SU-DHL-6 (cell line): ENCODE measurements around the gene IL22RA2.

ENCODE experiments used
- H2AFZ ChIP-seq: fragments of 200-600 bp; sonication (generic); 2 replicates; pipeline ENCODE4 v1.6.1; 2014; ENCODE audit warnings: low read depth, mild to moderate bottlenecking, moderate library complexity, mixed read lengths, antibody characterized with exemption, low read length; ENCODE audit not compliant: severe bottlenecking
- H3F3A ChIP-seq: fragments of 200-600 bp; shearing (Covaris generic); 2 replicates; pipeline ENCODE4 v1.6.0; 2016; ENCODE audit warnings: antibody characterized with exemption, mild to moderate bottlenecking; ENCODE audit not compliant: insufficient read depth
- H3K27ac ChIP-seq: fragments of 200-600 bp; sonication (generic); 2 replicates; pipeline ENCODE4 v1.5.1; 2016; ENCODE audit warnings: low read depth, mild to moderate bottlenecking, low read length, moderate library complexity, mixed read lengths
- H3K27me3 ChIP-seq: fragments of 200-600 bp; sonication (generic), shearing (Covaris generic); 2 replicates; pipeline ENCODE4 v1.6.0; 2014; ENCODE audit warnings: mild to moderate bottlenecking, low read length
- H3K36me3 ChIP-seq: fragments of 200-600 bp; sonication (generic); 2 replicates; pipeline ENCODE4 v1.6.1; 2014; ENCODE audit warnings: mild to moderate bottlenecking, low read length, mixed read lengths
- H3K4me2 ChIP-seq: fragments of 300-600, 200-600 bp; shearing (Covaris generic), sonication (generic); 2 replicates; pipeline ENCODE4 v1.6.0; 2014; ENCODE audit warnings: low read length, low read depth, mild to moderate bottlenecking; ENCODE audit not compliant: poor library complexity, severe bottlenecking
- H3K4me3 ChIP-seq: fragments of 200-600 bp; sonication (generic); 2 replicates; pipeline ENCODE4 v1.5.1; 2014; ENCODE audit warnings: antibody characterized with exemption, low read length, mild to moderate bottlenecking, mixed read lengths; ENCODE audit not compliant: insufficient read depth, poor library complexity, severe bottlenecking
- H3K79me2 ChIP-seq: fragments of 200-600 bp; sonication (generic); 2 replicates; pipeline ENCODE4 v1.6.1; 2014; ENCODE audit warnings: mild to moderate bottlenecking, low read length, moderate library complexity; ENCODE audit not compliant: insufficient read depth
- H3K9ac ChIP-seq: fragments of 200-600 bp; sonication (generic); 2 replicates; pipeline ENCODE4 v1.7.0; 2014; ENCODE audit warnings: mild to moderate bottlenecking, low read length
- H3K9me2 ChIP-seq: fragments of 200-600 bp; sonication (generic); replicated peaks from 2 replicates; pipeline ENCODE4 v1.6.1; 2014; ENCODE audit warnings: low read length; ENCODE audit not compliant: insufficient read depth
- H3K9me3 ChIP-seq: fragments of 200-600 bp; sonication (generic); 2 replicates; pipeline ENCODE4 v1.6.1; 2014; ENCODE audit warnings: low read length, mixed read lengths; ENCODE audit not compliant: insufficient read depth
- H4K20me1 ChIP-seq: fragments of 200-600 bp; sonication (generic); 2 replicates; pipeline ENCODE4 v1.6.1; 2014; ENCODE audit warnings: low read depth, mild to moderate bottlenecking, antibody characterized with exemption, low read length, moderate library complexity, mixed read lengths
- CTCF ChIP-seq: fragments of 200-600 bp; sonication (generic); IDR thresholded peaks from one replicate; pipeline ENCODE4 v1.5.1; 2017; ENCODE audit warnings: antibody characterized with exemption, mild to moderate bottlenecking, low read length, moderate library complexity; ENCODE audit not compliant: insufficient read depth, poor library complexity, severe bottlenecking
- EZH2phosphoT487 ChIP-seq: fragments of 200-600 bp; sonication (generic), shearing (Covaris generic); conservative IDR thresholded peaks from 2 replicates; pipeline ENCODE4 v1.6.1; 2018; ENCODE audit warnings: mild to moderate bottlenecking, antibody characterized with exemption, low read length, moderate library complexity, mixed read lengths

The IL22RA2 gene

DNA sequence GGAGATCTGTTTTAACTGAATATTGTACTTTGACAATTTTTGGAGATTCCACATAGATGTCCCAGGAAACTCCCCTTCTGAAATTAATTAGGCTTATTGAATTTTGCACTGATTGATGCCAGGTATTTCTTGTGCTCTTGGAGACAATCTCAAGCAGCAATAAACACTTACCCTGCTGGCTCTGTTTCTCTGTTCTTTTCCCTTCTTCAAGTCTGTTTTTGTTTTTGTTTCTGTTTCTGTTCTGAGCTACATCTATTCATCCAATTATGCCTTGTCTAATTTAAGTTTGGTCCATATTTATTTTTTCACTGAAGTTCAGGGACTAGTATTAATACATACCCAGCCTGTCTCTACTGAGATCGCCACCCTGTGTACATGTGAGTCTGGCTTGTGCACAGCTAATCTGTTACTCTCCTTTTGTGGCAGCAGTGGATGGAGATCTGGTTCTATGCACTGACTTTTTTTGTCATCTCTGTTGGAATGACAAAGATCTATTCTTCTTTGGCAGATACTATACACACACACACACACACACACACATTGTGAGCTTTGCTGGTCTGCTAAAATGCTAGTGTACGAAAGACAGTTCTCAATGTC lies 51.9 kb downstream of the IL22RA2 start:
- H3K9me2 ChIP-seq, result no peaks in the 10 kb centered on the region
- H3K4me3 ChIP-seq, result no peak overlapping the region
- no peaks in the 10 kb centered on the region for H3K9me3 ChIP-seq
- no peaks in the 10 kb centered on the region for H3F3A ChIP-seq
- H3K36me3 ChIP-seq, result no peaks in the 10 kb centered on the region
- no peak overlapping the region for H3K4me2 ChIP-seq
- no peak overlapping the region for H3K9ac ChIP-seq
- H3K27ac ChIP-seq, result no peak overlapping the region
- H3K27me3 ChIP-seq, result no peaks in the 10 kb centered on the region
- no peaks in the 10 kb centered on the region for H4K20me1 ChIP-seq
- H3K79me2 ChIP-seq, result no peaks in the 10 kb centered on the region
- TF ChIP-seq CTCF, result no peak
- TF ChIP-seq EZH2phosphoT487, result no peak
- no peak overlapping the region for H2AFZ ChIP-seq

GRCh38 chr6:137120748-137121147 lies 52.7 kb downstream of the IL22RA2 start:
- TF ChIP-seq EZH2phosphoT487 (no peak), CTCF (no peak)
- no peak overlapping the region for H3K9ac ChIP-seq
- no peaks in the 10 kb centered on the region for H3K9me3 ChIP-seq
- no peaks in the 10 kb centered on the region for H3K79me2 ChIP-seq
- no peak overlapping the region for H2AFZ ChIP-seq
- no peaks in the 10 kb centered on the region for H3K36me3 ChIP-seq
- H3F3A ChIP-seq, result no peaks in the 10 kb centered on the region
- H3K9me2 ChIP-seq, result no peaks in the 10 kb centered on the region; the same call in 1 of the 2 replicates
- H3K27me3 ChIP-seq, result no peaks in the 10 kb centered on the region
- H3K4me3 ChIP-seq, result no peak overlapping the region
- H3K27ac ChIP-seq, result no peak overlapping the region
- no peaks in the 10 kb centered on the region for H4K20me1 ChIP-seq
- no peak overlapping the region for H3K4me2 ChIP-seq

DNA sequence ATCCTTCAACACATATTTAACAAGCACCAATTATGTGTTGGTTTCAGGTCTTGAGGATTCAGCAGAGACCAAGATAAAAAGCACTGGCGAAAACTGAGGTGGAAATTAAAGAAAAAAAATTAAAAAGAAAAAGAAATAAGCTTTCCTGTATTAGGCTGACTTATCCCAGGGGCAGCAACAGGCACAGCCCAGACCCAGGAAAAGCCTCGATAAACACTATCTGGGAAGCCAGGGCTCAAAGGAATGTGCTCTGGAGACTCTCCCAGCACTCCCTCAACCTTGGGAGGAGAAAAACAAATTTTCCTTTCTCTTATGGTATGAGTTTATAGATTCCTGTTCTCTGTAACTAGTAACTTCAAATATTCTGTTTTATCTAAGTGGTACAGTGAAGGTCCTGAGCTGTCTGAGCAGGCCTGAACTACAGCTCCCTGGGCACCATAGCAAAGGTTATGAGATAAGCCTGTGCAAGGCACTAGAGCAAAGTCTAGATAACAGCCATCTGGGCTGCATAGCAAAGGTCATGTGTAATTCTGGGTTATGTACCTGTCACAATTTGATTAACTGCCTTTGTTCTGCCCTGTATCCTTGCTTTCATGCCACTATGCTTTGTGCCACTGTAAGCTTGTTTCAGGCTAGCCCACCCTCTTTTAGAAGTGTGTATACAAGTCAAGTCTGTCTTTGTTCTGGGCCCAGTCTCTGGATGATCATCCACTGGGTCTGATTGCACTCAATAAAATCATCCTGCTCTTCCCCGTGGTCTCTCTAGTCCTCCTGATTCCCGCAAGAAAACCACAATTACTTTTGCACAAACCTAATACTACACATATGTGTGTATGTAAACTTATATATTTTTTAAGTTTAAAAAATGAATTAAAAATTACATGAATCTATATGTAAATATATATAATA lies 54.0 kb downstream of the IL22RA2 start:
- H3K9me3 ChIP-seq, result no peaks in the 10 kb centered on the region

More for the DNA sequence above, 54.0 kb downstream of the IL22RA2 start:
- no peak for TF ChIP-seq EZH2phosphoT487
- TF ChIP-seq CTCF, result no peak
- Histone ChIP-seq H3K79me2 (no peaks in the 10 kb centered on the region), H3K27me3 (no peaks in the 10 kb centered on the region), H3K9me2 (no peaks in the 10 kb centered on the region; the same call in 1 of the 2 replicates), H3K4me2 (no peak overlapping the region), H3K36me3 (no peaks in the 10 kb centered on the region), H3K4me3 (no peak overlapping the region), H4K20me1 (no peaks in the 10 kb centered on the region), H3K27ac (no peak overlapping the region), H2AFZ (no peak overlapping the region), H3K9ac (no peak overlapping the region), H3F3A (no peaks in the 10 kb centered on the region)
